ENCODE results near the gene RGS4. TPM values are rescaled to one million over a fixed set of nuclear protein-coding genes. Genes with fewer than 3 reads are reported as not detected.

The RGS4 gene
- polyA plus RNA-seq, 3 donors = 10.1 to 14.0 (median 13.5) TPM

GRCh38 chr1:163094589-163094988, 25.4 kb downstream of the RGS4 start:
- DNase-seq (ENCODE audit: low read depth in 3 of 3, low spot score in 2 of 3) = no peak

GRCh38 chr1:163095213-163095612, 26.1 kb downstream of the RGS4 start:
- DNase-seq (ENCODE audit: low read depth in 3 of 3, low spot score in 2 of 3) = no peak

- DNase-seq (ENCODE audit: low read depth in 3 of 3, low spot score in 2 of 3) = no peak
Observed at GRCh38 chr1:163102590-163102989, 33.4 kb downstream of the RGS4 start.

- DNase-seq (ENCODE audit: low read depth in 3 of 3, low spot score in 2 of 3) = no peak
Observed at GRCh38 chr1:163104385-163105099, 35.4 kb downstream of the RGS4 start.

GRCh38 chr1:163106364-163106987, 37.3 kb downstream of the RGS4 start:
- no peak for DNase-seq (ENCODE audit: low read depth in 3 of 3, low spot score in 2 of 3)

- no peak for DNase-seq (ENCODE audit: low read depth in 3 of 3, low spot score in 2 of 3)
Observed at GRCh38 chr1:163107655-163108054, 38.5 kb downstream of the RGS4 start.

- DNase-seq (ENCODE audit: low read depth in 3 of 3, low spot score in 2 of 3) = no peak
Observed at GRCh38 chr1:163115887-163116286, 46.7 kb downstream of the RGS4 start.

GRCh38 chr1:163119707-163120106, 50.5 kb downstream of the RGS4 start:
- DNase-seq (ENCODE audit: low read depth in 3 of 3, low spot score in 2 of 3) = no peak

- no peak for DNase-seq (ENCODE audit: low read depth in 3 of 3, low spot score in 2 of 3)
Observed at GRCh38 chr1:163120372-163120771, 51.2 kb downstream of the RGS4 start.

- no peak for DNase-seq (ENCODE audit: low read depth in 3 of 3, low spot score in 2 of 3)
Observed at GRCh38 chr1:163124812-163125211, 55.7 kb downstream of the RGS4 start.

Other genes starting within 250 kb of the RGS4 start
- under 1 TPM in 1 of 3 donors, not detected in 2; 0.10 TPM for gene CCDC190, start 208.2 kb upstream of the RGS4 start, polyA plus RNA-seq (ENCODE audit: insufficient read length in 3 of 3)
- gene RGS5, start 133.6 kb downstream of the RGS4 start, polyA plus RNA-seq (ENCODE audit: insufficient read length in 3 of 3) = 10 to 100 TPM; 10.1 to 15.2 (median 13.4) TPM